Breast epithelium (tissue), 3 donors: ENCODE results near the gene GPR37L1.

ENCODE experiments used
- POLR2AphosphoS5 ChIP-seq, 3 donors: sonication (generic); formaldehyde crosslinking; IDR thresholded peaks; one replicate each; pipeline ENCODE4 v1.6.1; 2017; ENCODE audit warnings: antibody characterized with exemption in 3 of 3
- TF ChIP-seq, protein P1 (sequence below), 3 donors: fragments of 450-650 bp; IDR thresholded peaks; one replicate each; pipeline ENCODE4 v1.5.1; 2016 to 2017; ENCODE audit warnings: antibody characterized with exemption in 3 of 3, mild to moderate bottlenecking in 3 of 3, moderate library complexity in 3 of 3

DNA sequence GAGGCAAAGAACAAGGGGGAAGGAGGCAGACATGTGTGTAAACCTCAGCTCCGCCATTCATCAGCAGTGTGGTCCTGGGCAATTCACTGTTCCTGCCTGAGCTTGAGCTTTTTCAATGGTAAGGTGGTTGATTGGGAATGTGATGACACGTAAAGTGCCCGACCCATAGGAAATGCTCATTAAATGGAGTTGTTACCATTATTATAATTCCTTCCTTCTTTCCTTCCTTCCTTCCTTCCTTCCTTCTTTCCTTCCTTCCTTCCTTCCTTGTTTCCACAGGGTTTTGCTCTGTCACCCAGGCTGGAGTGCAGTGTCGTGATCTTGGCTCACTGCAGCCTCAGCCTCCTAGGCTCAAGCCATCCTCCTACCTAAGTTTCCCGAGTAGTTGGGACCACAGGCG is 4.3 kb downstream of the GPR37L1 start:
- no peak for TF ChIP-seq POLR2AphosphoS5 (IDR thresholded peaks at IDR 0.05)
- TF ChIP-seq, protein P1, sequence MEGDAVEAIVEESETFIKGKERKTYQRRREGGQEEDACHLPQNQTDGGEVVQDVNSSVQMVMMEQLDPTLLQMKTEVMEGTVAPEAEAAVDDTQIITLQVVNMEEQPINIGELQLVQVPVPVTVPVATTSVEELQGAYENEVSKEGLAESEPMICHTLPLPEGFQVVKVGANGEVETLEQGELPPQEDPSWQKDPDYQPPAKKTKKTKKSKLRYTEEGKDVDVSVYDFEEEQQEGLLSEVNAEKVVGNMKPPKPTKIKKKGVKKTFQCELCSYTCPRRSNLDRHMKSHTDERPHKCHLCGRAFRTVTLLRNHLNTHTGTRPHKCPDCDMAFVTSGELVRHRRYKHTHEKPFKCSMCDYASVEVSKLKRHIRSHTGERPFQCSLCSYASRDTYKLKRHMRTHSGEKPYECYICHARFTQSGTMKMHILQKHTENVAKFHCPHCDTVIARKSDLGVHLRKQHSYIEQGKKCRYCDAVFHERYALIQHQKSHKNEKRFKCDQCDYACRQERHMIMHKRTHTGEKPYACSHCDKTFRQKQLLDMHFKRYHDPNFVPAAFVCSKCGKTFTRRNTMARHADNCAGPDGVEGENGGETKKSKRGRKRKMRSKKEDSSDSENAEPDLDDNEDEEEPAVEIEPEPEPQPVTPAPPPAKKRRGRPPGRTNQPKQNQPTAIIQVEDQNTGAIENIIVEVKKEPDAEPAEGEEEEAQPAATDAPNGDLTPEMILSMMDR (IDR thresholded peaks at IDR 0.05) = no peak
